ENCODE measurements around the gene CELSR3.

Gene CELSR3

GRCh38 chr3:48662753-48663488 is at the start of gene CELSR3:
Gene CELSR3 (minus strand): TSS chr3:48662886. CDS start chr3:48662634, 252 bp downstream.
- DNase-seq (ENCODE audit: low read depth in 2 of 2, low spot score in 1 of 2) = no peak

- no peak for DNase-seq (ENCODE audit: low read depth in 2 of 2, low spot score in 1 of 2)
Measured at GRCh38 chr3:48711727-48712126, 49.0 kb upstream of the CELSR3 start.

- DNase-seq (ENCODE audit: low read depth in 2 of 2, low spot score in 1 of 2) = no peak
Measured at GRCh38 chr3:48709051-48709461, 46.4 kb upstream of the CELSR3 start.

- no peak for DNase-seq (ENCODE audit: low read depth in 2 of 2, low spot score in 1 of 2)
Measured at GRCh38 chr3:48708481-48708889, 45.8 kb upstream of the CELSR3 start.

GRCh38 chr3:48707157-48707556 is 44.5 kb upstream of the CELSR3 start:
- no peak for DNase-seq (ENCODE audit: low read depth in 2 of 2, low spot score in 1 of 2)

GRCh38 chr3:48702320-48702920 is 39.7 kb upstream of the CELSR3 start:
- no peak for DNase-seq (ENCODE audit: low read depth in 2 of 2, low spot score in 1 of 2)

GRCh38 chr3:48700731-48701405 is 38.2 kb upstream of the CELSR3 start:
- DNase-seq (ENCODE audit: low read depth in 2 of 2, low spot score in 1 of 2) = no peak

GRCh38 chr3:48698891-48699290 is 36.2 kb upstream of the CELSR3 start:
- DNase-seq (ENCODE audit: low read depth in 2 of 2, low spot score in 1 of 2) = no peak

- DNase-seq (ENCODE audit: low read depth in 2 of 2, low spot score in 1 of 2) = no peak
Measured at GRCh38 chr3:48697952-48698351, 35.3 kb upstream of the CELSR3 start.

- DNase-seq (ENCODE audit: low read depth in 2 of 2, low spot score in 1 of 2) = no peak
Measured at GRCh38 chr3:48696601-48697000, 33.9 kb upstream of the CELSR3 start.

GRCh38 chr3:48696156-48696555 is 33.5 kb upstream of the CELSR3 start:
- DNase-seq (ENCODE audit: low read depth in 2 of 2, low spot score in 1 of 2) = no peak

GRCh38 chr3:48695393-48695753 is 32.7 kb upstream of the CELSR3 start:
- DNase-seq (ENCODE audit: low read depth in 2 of 2, low spot score in 1 of 2) = no peak

- no peak for DNase-seq (ENCODE audit: low read depth in 2 of 2, low spot score in 1 of 2)
Measured at GRCh38 chr3:48694610-48695392, 32.1 kb upstream of the CELSR3 start.

- no peak for DNase-seq (ENCODE audit: low read depth in 2 of 2, low spot score in 1 of 2)
Measured at GRCh38 chr3:48693826-48694225, 31.1 kb upstream of the CELSR3 start.

- no peak for DNase-seq (ENCODE audit: low read depth in 2 of 2, low spot score in 1 of 2)
Measured at GRCh38 chr3:48692551-48692950, 29.9 kb upstream of the CELSR3 start.

GRCh38 chr3:48690846-48691458 is 28.3 kb upstream of the CELSR3 start:
- no peak for DNase-seq (ENCODE audit: low read depth in 2 of 2, low spot score in 1 of 2)

GRCh38 chr3:48689384-48689783 is 26.7 kb upstream of the CELSR3 start:
- DNase-seq (ENCODE audit: low read depth in 2 of 2, low spot score in 1 of 2) = no peak

- DNase-seq (ENCODE audit: low read depth in 2 of 2, low spot score in 1 of 2) = no peak
Measured at GRCh38 chr3:48688737-48689075, 26.0 kb upstream of the CELSR3 start.

- DNase-seq (ENCODE audit: low read depth in 2 of 2, low spot score in 1 of 2) = no peak
Measured at GRCh38 chr3:48688032-48688736, 25.5 kb upstream of the CELSR3 start.

- no peak for DNase-seq (ENCODE audit: low read depth in 2 of 2, low spot score in 1 of 2)
Measured at GRCh38 chr3:48687220-48687678, 24.6 kb upstream of the CELSR3 start.

All from stimulated activated CD8-positive, alpha-beta memory T cell treated with anti-CD3 and anti-CD28 coated beads, Interleukin-4, amount 100 ng/mL, for 4 hours (primary cell).